ENCODE results near the gene GRIA3. TPM values are rescaled to one million over a fixed set of nuclear protein-coding genes. Genes with fewer than 3 reads are reported as not detected.

Gene GRIA3
- total RNA-seq, 1 donor from 2014 or later: 4.6 TPM

GRCh38 chrX:123447506-123447905, 263.4 kb downstream of the GRIA3 start:
- Histone ChIP-seq H3K9me3 (ENCODE audit: low read depth) (no peaks in the 10 kb centered on the region), H3K4me1 (no peaks in the 10 kb centered on the region), H3K36me3 (no peaks in the 10 kb centered on the region), H3K27me3 (no peaks in the 10 kb centered on the region), H3K4me2 (no peak overlapping the region), H3K4me3 (no peak overlapping the region), H4K20me1 (ENCODE audit: low read depth) (no peaks in the 10 kb centered on the region), H3F3A (ENCODE audit: low read depth) (no peaks in the 10 kb centered on the region), H3K27ac (no peak overlapping the region), H3K9ac (no peak overlapping the region), H2AFZ (replicated peaks) (no peak overlapping the region), H3K79me2 (ENCODE audit: low read depth) (no peaks in the 10 kb centered on the region)
- DNase-seq (ENCODE audit: low spot score): no peak
- H3K9me3 Mint-ChIP-seq: no peaks in the 10 kb centered on the region
- TF ChIP-seq CTCF (IDR thresholded peaks at IDR 0.05) (no peak), EZH2 (IDR thresholded peaks at IDR 0.05) (no peak), EZH2phosphoT487 (IDR thresholded peaks at IDR 0.05) (no peak)
- no peak overlapping the region for H3K27ac Mint-ChIP-seq
- H3K4me3 Mint-ChIP-seq: no peak overlapping the region
- no peaks in the 10 kb centered on the region for H3K36me3 Mint-ChIP-seq
- H3K4me1 Mint-ChIP-seq: no peaks in the 10 kb centered on the region
- H3K27me3 Mint-ChIP-seq (ENCODE audit: insufficient read depth, low read depth): no peaks in the 10 kb centered on the region

- no peak overlapping the region for H3K4me3 Mint-ChIP-seq
- no peaks in the 10 kb centered on the region for H3F3A ChIP-seq (ENCODE audit: low read depth)
- H2AFZ ChIP-seq (replicated peaks): no peak overlapping the region
- DNase-seq (ENCODE audit: low spot score): no peak
- no peaks in the 10 kb centered on the region for H4K20me1 ChIP-seq (ENCODE audit: low read depth)
- no peak overlapping the region for H3K27ac ChIP-seq
- no peak overlapping the region for H3K4me2 ChIP-seq
- H3K27me3 Mint-ChIP-seq (ENCODE audit: insufficient read depth, low read depth): no peaks in the 10 kb centered on the region
- no peaks in the 10 kb centered on the region for H3K4me1 Mint-ChIP-seq
- H3K4me3 ChIP-seq: no peak overlapping the region
- no peaks in the 10 kb centered on the region for H3K4me1 ChIP-seq
- H3K36me3 Mint-ChIP-seq: no peaks in the 10 kb centered on the region
- TF ChIP-seq EZH2 (IDR thresholded peaks at IDR 0.05): no peak
- no peak for TF ChIP-seq CTCF (IDR thresholded peaks at IDR 0.05)
- no peak for TF ChIP-seq EZH2phosphoT487 (IDR thresholded peaks at IDR 0.05)
- H3K9me3 Mint-ChIP-seq: no peaks in the 10 kb centered on the region
- no peaks in the 10 kb centered on the region for H3K9me3 ChIP-seq (ENCODE audit: low read depth)
- no peaks in the 10 kb centered on the region for H3K36me3 ChIP-seq
- H3K9ac ChIP-seq: no peak overlapping the region
- H3K27ac Mint-ChIP-seq: no peak overlapping the region
- no peaks in the 10 kb centered on the region for H3K79me2 ChIP-seq (ENCODE audit: low read depth)
- H3K27me3 ChIP-seq: no peaks in the 10 kb centered on the region
Observed at GRCh38 chrX:123449335-123449734, 265.3 kb downstream of the GRIA3 start.

GRCh38 chrX:123450222-123450621, 266.1 kb downstream of the GRIA3 start:
- H3K27me3 ChIP-seq: no peaks in the 10 kb centered on the region
- H3K4me1 ChIP-seq: no peaks in the 10 kb centered on the region
- no peaks in the 10 kb centered on the region for H3K9me3 ChIP-seq (ENCODE audit: low read depth)
- H3F3A ChIP-seq (ENCODE audit: low read depth): no peaks in the 10 kb centered on the region
- no peak overlapping the region for H3K4me2 ChIP-seq
- Mint-ChIP-seq H3K27ac (no peak overlapping the region), H3K27me3 (ENCODE audit: insufficient read depth, low read depth) (no peaks in the 10 kb centered on the region), H3K9me3 (no peaks in the 10 kb centered on the region), H3K36me3 (no peaks in the 10 kb centered on the region), H3K4me1 (no peaks in the 10 kb centered on the region), H3K4me3 (no peak overlapping the region)
- no peaks in the 10 kb centered on the region for H3K36me3 ChIP-seq
- no peak overlapping the region for H2AFZ ChIP-seq (replicated peaks)
- H3K79me2 ChIP-seq (ENCODE audit: low read depth): no peaks in the 10 kb centered on the region
- H3K27ac ChIP-seq: no peak overlapping the region
- H3K9ac ChIP-seq: no peak overlapping the region
- peak; percentile 14 for DNase-seq (ENCODE audit: low spot score)
- H3K4me3 ChIP-seq: no peak overlapping the region
- TF ChIP-seq CTCF (IDR thresholded peaks at IDR 0.05): peak; percentile 60
- no peak for TF ChIP-seq EZH2phosphoT487 (IDR thresholded peaks at IDR 0.05)
- H4K20me1 ChIP-seq (ENCODE audit: low read depth): no peaks in the 10 kb centered on the region

All from neural progenitor cell (in vitro differentiated cells).